K562 (cell line): ENCODE measurements around the gene FAM200A. TPM values are rescaled to one million over a fixed set of nuclear protein-coding genes. Genes with fewer than 3 reads are reported as not detected.

ENCODE experiments used
- CSDE1 ChIP-seq, 2 experiments: fragments of 450-650 bp; IDR thresholded peaks; 2 replicates each; pipeline ENCODE4 v1.6.1; 2016; ENCODE audit warnings: mild to moderate bottlenecking in 1 of 2
- E4F1 ChIP-seq: fragments of 250-450 bp; sonication (Bioruptor Pico); IDR thresholded peaks from 2 replicates; pipeline ENCODE4 v1.5.0; 2021; ENCODE audit warnings: mild to moderate bottlenecking, borderline replicate concordance
- ETV6 ChIP-seq, 3 experiments: fragments of 150-350 bp in 1 of 3; sonication (generic) in 1 of 3; formaldehyde crosslinking in 1 of 3; IDR thresholded peaks; 2 replicates each; pipeline versions ENCODE4 v1.6.1 to v1.8.0; 2014 to 2022; ENCODE audit warnings: borderline replicate concordance in 2 of 3, low read depth in 2 of 3, antibody characterized with exemption in 1 of 3, low read length in 1 of 3, mild to moderate bottlenecking in 1 of 3, missing genetic modification reagents in 1 of 3
- MEIS2 ChIP-seq: fragments of 450-650 bp; IDR thresholded peaks from 2 replicates; pipeline ENCODE4 v1.6.1; 2014; ENCODE audit warnings: mild to moderate bottlenecking; ENCODE audit not compliant: partially characterized antibody
- NEUROD1 ChIP-seq: fragments of 150-350 bp; IDR thresholded peaks from 2 replicates; pipeline ENCODE4 v1.6.1; 2014; ENCODE audit warnings: borderline replicate concordance, low read length, low read depth; ENCODE audit not compliant: partially characterized antibody
- RUNX1 ChIP-seq: sonication (generic); IDR thresholded peaks from 2 replicates; pipeline ENCODE4 v1.6.1; 2016; ENCODE audit warnings: antibody characterized with exemption, low read depth
- SAFB2 ChIP-seq: fragments of 200-400 bp; formaldehyde crosslinking; IDR thresholded peaks from 2 replicates; pipeline ENCODE4 v1.6.1; 2018; ENCODE audit warnings: borderline replicate concordance, low read length, low read depth, moderate library complexity; ENCODE audit not compliant: severe bottlenecking
- SRSF1 ChIP-seq: fragments of 200-400 bp; formaldehyde crosslinking; IDR thresholded peaks from 2 replicates; pipeline ENCODE4 v1.6.1; 2017; ENCODE audit warnings: mild to moderate bottlenecking, low read depth, low read length, moderate library complexity
- ZBTB2 ChIP-seq: fragments of 450-650 bp; IDR thresholded peaks from 2 replicates; pipeline ENCODE4 v1.6.1; 2016; ENCODE audit warnings: antibody characterized with exemption
- polyA plus RNA-seq, 8 experiments: library from polyadenylated mRNA; depleted of rRNA in 4 of 8; stranded (reverse) in 5 of 8; unstranded in 3 of 8; fragments of >200 nt; fragmentation: Nextera tagmentation in 2 of 8; fragmentation: Illumina TruSeq in 1 of 8; extraction: Ambion mirVana in 2 of 8; extraction: Trizol in 1 of 8; gene quantifications; 2 replicates each; pipeline versions ENCODE4 v1.2.1 to v1.2.3, GENCODE V29; 2011 to 2014; ENCODE audit warnings: inconsistent platforms in 1 of 8, missing spikeins in 1 of 8
- total RNA-seq, 7 experiments: library from RNA; depleted of rRNA in 6 of 7; stranded (reverse); fragments of >200 nt in 6 of 7; fragmentation: Illumina TruSeq in 2 of 7; extraction: Trizol in 2 of 7; gene quantifications; 2 replicates each; pipeline versions ENCODE4 v1.2.1 to v1.2.3, GENCODE V29; 2011 to 2021; ENCODE audit warnings: low replicate concordance in 1 of 7
- TF ChIP-seq, protein P1 (sequence below): sonication (generic); formaldehyde crosslinking; IDR thresholded peaks from 2 replicates; pipeline ENCODE4 v1.8.0; 2023; ENCODE audit warnings: mild to moderate bottlenecking, missing genetic modification reagents
- TF ChIP-seq, protein P2 (sequence below): fragments of 450-650 bp; formaldehyde crosslinking; IDR thresholded peaks from 2 replicates; pipeline ENCODE4 v1.4.0; 2022; ENCODE audit warnings: missing genetic modification characterization
- TF ChIP-seq, protein P3 (sequence below): fragments of 450-650 bp; IDR thresholded peaks from 2 replicates; pipeline ENCODE4 v1.6.1; 2016; ENCODE audit warnings: borderline replicate concordance

FAM200A gene
- total and polyA plus RNA-seq, 9 of the 15 experiments (the other 6 are each of a cell fraction or from before 2014, with no cell fraction given) = 3.3 to 11.2 (median 8.3) TPM

DNA sequence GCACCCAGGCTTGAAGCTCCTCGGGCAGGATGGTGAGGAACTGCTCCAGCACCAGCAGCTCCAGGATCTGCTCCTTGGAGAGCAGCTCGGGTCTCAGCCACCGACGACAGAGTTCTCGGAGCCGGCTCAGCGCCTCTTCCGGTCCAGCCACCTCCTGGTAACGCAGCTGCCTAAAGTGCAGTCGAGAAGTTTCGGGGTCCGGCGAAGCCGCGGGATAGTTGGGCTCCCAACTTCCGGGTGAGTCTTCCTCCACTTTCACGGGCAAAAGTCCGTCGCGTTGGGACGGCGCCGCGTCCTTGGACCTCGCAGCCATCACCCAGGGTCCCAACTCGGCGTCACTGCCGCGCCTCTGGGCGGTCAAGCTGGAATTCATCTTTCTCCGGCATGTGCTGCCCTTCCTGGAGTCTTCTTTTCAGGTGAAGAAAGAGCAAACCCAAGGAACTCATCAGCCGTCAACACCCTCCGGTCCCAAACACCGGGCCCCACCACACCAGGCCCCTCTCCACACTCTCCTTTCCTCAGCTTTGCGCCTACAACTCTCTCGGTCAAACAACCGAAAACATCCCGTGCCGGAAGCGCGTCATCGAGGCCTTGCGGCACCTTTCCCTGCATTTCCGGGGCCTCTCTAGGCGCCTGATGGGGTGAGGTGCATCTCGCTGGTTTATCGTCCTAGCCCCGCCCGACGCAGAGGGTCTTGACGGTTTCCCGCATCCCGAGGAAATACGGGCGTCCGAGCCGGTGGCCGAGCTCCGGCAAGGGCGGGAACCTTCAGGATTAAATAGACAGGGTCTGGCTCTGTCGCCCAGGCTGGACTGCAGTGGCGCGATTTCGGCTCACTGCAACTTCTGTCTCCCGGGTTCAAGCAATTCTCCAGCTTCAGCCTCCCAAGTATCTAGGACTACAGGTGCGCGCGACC lies 51.9 kb downstream of the FAM200A start, which contains the start of gene ZNF394 (continued):
- TF ChIP-seq, protein P1, sequence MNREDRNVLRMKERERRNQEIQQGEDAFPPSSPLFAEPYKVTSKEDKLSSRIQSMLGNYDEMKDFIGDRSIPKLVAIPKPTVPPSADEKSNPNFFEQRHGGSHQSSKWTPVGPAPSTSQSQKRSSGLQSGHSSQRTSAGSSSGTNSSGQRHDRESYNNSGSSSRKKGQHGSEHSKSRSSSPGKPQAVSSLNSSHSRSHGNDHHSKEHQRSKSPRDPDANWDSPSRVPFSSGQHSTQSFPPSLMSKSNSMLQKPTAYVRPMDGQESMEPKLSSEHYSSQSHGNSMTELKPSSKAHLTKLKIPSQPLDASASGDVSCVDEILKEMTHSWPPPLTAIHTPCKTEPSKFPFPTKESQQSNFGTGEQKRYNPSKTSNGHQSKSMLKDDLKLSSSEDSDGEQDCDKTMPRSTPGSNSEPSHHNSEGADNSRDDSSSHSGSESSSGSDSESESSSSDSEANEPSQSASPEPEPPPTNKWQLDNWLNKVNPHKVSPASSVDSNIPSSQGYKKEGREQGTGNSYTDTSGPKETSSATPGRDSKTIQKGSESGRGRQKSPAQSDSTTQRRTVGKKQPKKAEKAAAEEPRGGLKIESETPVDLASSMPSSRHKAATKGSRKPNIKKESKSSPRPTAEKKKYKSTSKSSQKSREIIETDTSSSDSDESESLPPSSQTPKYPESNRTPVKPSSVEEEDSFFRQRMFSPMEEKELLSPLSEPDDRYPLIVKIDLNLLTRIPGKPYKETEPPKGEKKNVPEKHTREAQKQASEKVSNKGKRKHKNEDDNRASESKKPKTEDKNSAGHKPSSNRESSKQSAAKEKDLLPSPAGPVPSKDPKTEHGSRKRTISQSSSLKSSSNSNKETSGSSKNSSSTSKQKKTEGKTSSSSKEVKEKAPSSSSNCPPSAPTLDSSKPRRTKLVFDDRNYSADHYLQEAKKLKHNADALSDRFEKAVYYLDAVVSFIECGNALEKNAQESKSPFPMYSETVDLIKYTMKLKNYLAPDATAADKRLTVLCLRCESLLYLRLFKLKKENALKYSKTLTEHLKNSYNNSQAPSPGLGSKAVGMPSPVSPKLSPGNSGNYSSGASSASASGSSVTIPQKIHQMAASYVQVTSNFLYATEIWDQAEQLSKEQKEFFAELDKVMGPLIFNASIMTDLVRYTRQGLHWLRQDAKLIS (CRISPR knock-in tag) = no peak; the same call in 1 of the 2 replicates
- TF ChIP-seq SAFB2 = no peak
- TF ChIP-seq, protein P2, sequence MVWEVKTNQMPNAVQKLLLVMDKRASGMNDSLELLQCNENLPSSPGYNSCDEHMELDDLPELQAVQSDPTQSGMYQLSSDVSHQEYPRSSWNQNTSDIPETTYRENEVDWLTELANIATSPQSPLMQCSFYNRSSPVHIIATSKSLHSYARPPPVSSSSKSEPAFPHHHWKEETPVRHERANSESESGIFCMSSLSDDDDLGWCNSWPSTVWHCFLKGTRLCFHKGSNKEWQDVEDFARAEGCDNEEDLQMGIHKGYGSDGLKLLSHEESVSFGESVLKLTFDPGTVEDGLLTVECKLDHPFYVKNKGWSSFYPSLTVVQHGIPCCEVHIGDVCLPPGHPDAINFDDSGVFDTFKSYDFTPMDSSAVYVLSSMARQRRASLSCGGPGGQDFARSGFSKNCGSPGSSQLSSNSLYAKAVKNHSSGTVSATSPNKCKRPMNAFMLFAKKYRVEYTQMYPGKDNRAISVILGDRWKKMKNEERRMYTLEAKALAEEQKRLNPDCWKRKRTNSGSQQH (CRISPR knock-in tag) = no peak
- TF ChIP-seq, protein P3, sequence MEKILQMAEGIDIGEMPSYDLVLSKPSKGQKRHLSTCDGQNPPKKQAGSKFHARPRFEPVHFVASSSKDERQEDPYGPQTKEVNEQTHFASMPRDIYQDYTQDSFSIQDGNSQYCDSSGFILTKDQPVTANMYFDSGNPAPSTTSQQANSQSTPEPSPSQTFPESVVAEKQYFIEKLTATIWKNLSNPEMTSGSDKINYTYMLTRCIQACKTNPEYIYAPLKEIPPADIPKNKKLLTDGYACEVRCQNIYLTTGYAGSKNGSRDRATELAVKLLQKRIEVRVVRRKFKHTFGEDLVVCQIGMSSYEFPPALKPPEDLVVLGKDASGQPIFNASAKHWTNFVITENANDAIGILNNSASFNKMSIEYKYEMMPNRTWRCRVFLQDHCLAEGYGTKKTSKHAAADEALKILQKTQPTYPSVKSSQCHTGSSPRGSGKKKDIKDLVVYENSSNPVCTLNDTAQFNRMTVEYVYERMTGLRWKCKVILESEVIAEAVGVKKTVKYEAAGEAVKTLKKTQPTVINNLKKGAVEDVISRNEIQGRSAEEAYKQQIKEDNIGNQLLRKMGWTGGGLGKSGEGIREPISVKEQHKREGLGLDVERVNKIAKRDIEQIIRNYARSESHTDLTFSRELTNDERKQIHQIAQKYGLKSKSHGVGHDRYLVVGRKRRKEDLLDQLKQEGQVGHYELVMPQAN = peak; percentile 94
- no peak for TF ChIP-seq MEIS2
- no peak for TF ChIP-seq SRSF1
- TF ChIP-seq E4F1 (CRISPR knock-in tag) = peak; percentile 35; the same call in 1 of the 2 replicates
- TF ChIP-seq ZBTB2 = no peak
- TF ChIP-seq NEUROD1 = no peak
- TF ChIP-seq RUNX1 = 0 out of 2 replicates have a peak, but pooled peaks have one; percentile 20
- TF ChIP-seq CSDE1 (IDR thresholded peaks at IDR 0.05) = no peak; a peak in 1 of 4 replicates
- TF ChIP-seq ETV6 (IDR thresholded peaks at IDR 0.05; ENCODE audit: borderline replicate concordance in 1 of 2, low read depth in 2 of 2, low read length in 1 of 2) = peak in 1 of 2 experiments; percentile 54; a peak in 1 of 4 replicates
- no peak for TF ChIP-seq ETV6 (CRISPR knock-in tag; IDR thresholded peaks at IDR 0.05; ENCODE audit: borderline replicate concordance)
